AG04450 (cell line): Measurements from ENCODE around the gene DAGLA. TPM values are rescaled to one million over a fixed set of nuclear protein-coding genes. Genes with fewer than 3 reads are reported as not detected.

Source experiments
- CTCF ChIA-PET: fragments of 300-600, 350-600 bp; formaldehyde crosslinking; extraction: SDS; loops from one replicate; lab custom pipeline; 2022; ENCODE audit warnings: antibody characterized with exemption, inconsistent platforms; lab: Charles Lee
- POLR2A ChIA-PET: fragments of 350-600 bp; formaldehyde crosslinking; extraction: SDS; loops from one replicate; lab custom pipeline; 2021; ENCODE audit warnings: antibody characterized with exemption, inconsistent platforms; lab: Yijun Ruan, JAX
- DNase-seq: peaks from one replicate; pipeline ENCODE4 v3.0.0-alpha.2; 2011; ENCODE audit warnings: low read depth, low spot score
- H3K27ac ChIP-seq: one replicate; pipeline ENCODE4 v1.5.1; 2012; ENCODE audit warnings: low read depth, low read length, control low read depth
- H3K27me3 ChIP-seq: one replicate; pipeline ENCODE4 v1.6.0; 2012; ENCODE audit warnings: low read length; ENCODE audit not compliant: control insufficient read depth, insufficient read depth
- H3K4me3 ChIP-seq: 2 replicates; pipeline ENCODE4 v1.5.1; 2011; ENCODE audit warnings: mild to moderate bottlenecking, low read depth, low read length, control low read depth
- H3K9me3 ChIP-seq: 2 replicates; pipeline ENCODE4 v1.5.1; 2012; ENCODE audit warnings: low read length; ENCODE audit not compliant: control insufficient read depth, insufficient read depth
- CTCF ChIP-seq: IDR thresholded peaks from 2 replicates; pipeline ENCODE4 v1.5.1; 2011; ENCODE audit warnings: low read depth, low read length, control low read depth, inconsistent platforms
- polyA plus RNA-seq: library from polyadenylated mRNA; depleted of rRNA; stranded (reverse); fragments of >200 nt; gene quantifications from 2 replicates; pipeline ENCODE4 v1.2.3, GENCODE V29; 2011

DAGLA gene
- polyA plus RNA-seq, 1 experiment, result 1.1 TPM

GRCh38 chr11:61709110-61709509, 28.9 kb downstream of the DAGLA start:
- no peak for DNase-seq
- Histone ChIP-seq H3K27me3 (peaks cover 6% of the 10 kb centered on the region), H3K9me3 (no peaks in the 10 kb centered on the region; the same call in 1 of the 2 replicates), H3K27ac (no peak overlapping the region), H3K4me3 (no peak overlapping the region)
- CTCF ChIA-PET, result interaction anchor here (1.7 to 1.9 kb wide), 2 partner anchors 24 to 71 kb away, joined by 3 to 6 read pairs; no protein-coding TSS in a partner anchor
- no peak for TF ChIP-seq CTCF
- POLR2A ChIA-PET, result no interaction called here

DNA sequence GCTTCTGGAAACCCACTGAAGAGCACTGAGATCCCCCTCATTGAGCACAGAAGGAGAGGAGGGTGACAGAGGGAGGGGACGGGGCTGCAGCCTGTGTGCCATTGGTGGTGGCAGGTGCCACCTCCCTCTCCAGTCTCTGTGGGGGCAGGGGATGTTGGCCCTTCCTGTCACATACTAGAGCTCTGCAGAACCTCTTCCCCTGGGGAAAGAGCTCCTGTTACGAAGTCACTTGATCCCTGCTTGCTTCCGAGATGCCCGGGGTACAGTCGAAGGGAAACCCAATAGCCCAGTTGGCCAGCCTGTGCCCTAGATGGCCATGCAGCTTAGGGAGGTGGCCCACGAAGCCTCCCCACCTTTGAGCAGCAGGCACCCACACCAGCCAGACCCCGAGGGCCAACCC, 29.4 kb downstream of the DAGLA start:
- ChIA-PET POLR2A (no interaction called here), CTCF (interaction anchor here (1.7 to 1.9 kb wide), 2 partner anchors 24 to 71 kb away, joined by 3 to 6 read pairs; no protein-coding TSS in a partner anchor)
- H3K4me3 ChIP-seq, result no peak overlapping the region
- H3K9me3 ChIP-seq, result no peaks in the 10 kb centered on the region; the same call in 1 of the 2 replicates
- H3K27me3 ChIP-seq, result peaks cover 8% of the 10 kb centered on the region
- H3K27ac ChIP-seq, result no peak overlapping the region
- TF ChIP-seq CTCF, result no peak
- DNase-seq, result no peak

DNA sequence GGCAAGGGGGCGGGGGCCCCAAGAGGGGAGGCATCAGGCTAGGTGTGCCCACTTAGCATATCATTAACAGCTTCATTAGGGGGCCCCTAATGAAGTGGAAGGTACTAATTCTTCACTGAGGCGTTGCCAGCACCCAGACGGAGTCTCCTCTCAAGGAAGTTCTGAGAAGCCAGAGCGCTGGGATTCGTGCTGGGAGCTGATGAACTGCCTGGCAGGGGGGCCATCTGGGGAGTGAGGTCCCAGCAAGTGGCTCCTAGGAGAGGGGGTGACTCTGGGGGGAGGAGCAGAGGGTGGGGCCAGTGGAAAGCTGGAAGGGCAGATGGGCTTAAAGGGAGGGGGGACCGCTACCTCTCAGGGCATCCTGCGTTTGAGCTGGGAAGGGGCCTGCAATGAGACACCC, 29.8 kb downstream of the DAGLA start:
- Histone ChIP-seq H3K27me3 (peaks cover 8% of the 10 kb centered on the region), H3K9me3 (no peaks in the 10 kb centered on the region; the same call in 1 of the 2 replicates), H3K4me3 (no peak overlapping the region), H3K27ac (no peak overlapping the region)
- no peak for TF ChIP-seq CTCF
- ChIA-PET CTCF (interaction anchor here (1.7 kb wide), 1 partner anchor 72 kb away, joined by 3 read pairs; no protein-coding TSS in a partner anchor), POLR2A (no interaction called here)
- no peak for DNase-seq

- no peak for DNase-seq
- ChIA-PET CTCF (interaction anchor here (1.7 kb wide), 1 partner anchor 73 kb away, joined by 3 read pairs; no protein-coding TSS in a partner anchor), POLR2A (no interaction called here)
- peaks cover 15% of the 10 kb centered on the region for H3K27me3 ChIP-seq
- no peak for TF ChIP-seq CTCF
- no peak overlapping the region for H3K4me3 ChIP-seq
- H3K27ac ChIP-seq, result no peak overlapping the region
- no peaks in the 10 kb centered on the region; the same call in 1 of the 2 replicates for H3K9me3 ChIP-seq
Observed at GRCh38 chr11:61711037-61711436, 30.8 kb downstream of the DAGLA start.

- POLR2A ChIA-PET, result no interaction called here
Observed at GRCh38 chr11:61711498-61711897, 31.3 kb downstream of the DAGLA start.

More at GRCh38 chr11:61711498-61711897, 31.3 kb downstream of the DAGLA start:
- no peak for TF ChIP-seq CTCF
- H3K27ac ChIP-seq, result no peak overlapping the region
- CTCF ChIA-PET, result no interaction called here
- DNase-seq, result no peak
- H3K27me3 ChIP-seq, result peaks cover 16% of the 10 kb centered on the region
- H3K9me3 ChIP-seq, result no peaks in the 10 kb centered on the region; the same call in 1 of the 2 replicates
- no peak overlapping the region for H3K4me3 ChIP-seq
